BE2C (cell line): ENCODE measurements around the gene KRT76.

Experiments used
- DNase-seq: peaks from one replicate; pipeline ENCODE4 v3.0.0-alpha.2; 2020
- H3K27me3 ChIP-seq: fragments of 250-450 bp; sonication (Bioruptor Pico); 2 replicates; pipeline ENCODE4 v1.5.1; 2020; ENCODE audit warnings: mild to moderate bottlenecking
- H3K36me3 ChIP-seq: fragments of 250-450 bp; sonication (Bioruptor Pico); 2 replicates; pipeline ENCODE4 v1.5.1; 2020; ENCODE audit warnings: mild to moderate bottlenecking
- H3K4me1 ChIP-seq: fragments of 250-450 bp; sonication (Bioruptor Pico); 2 replicates; pipeline ENCODE4 v1.5.1; 2020
- H3K4me3 ChIP-seq: 2 replicates; pipeline ENCODE4 v1.5.1; 2011; ENCODE audit warnings: low read depth, low read length
- H3K9me3 ChIP-seq: fragments of 250-450 bp; sonication (Bioruptor Pico); 2 replicates; pipeline ENCODE4 v1.5.1; 2020
- TF ChIP-seq, protein P1 (sequence below): IDR thresholded peaks from 2 replicates; pipeline ENCODE4 v1.5.1; 2012; ENCODE audit warnings: mild to moderate bottlenecking, low read depth, low read length

KRT76 gene

DNA sequence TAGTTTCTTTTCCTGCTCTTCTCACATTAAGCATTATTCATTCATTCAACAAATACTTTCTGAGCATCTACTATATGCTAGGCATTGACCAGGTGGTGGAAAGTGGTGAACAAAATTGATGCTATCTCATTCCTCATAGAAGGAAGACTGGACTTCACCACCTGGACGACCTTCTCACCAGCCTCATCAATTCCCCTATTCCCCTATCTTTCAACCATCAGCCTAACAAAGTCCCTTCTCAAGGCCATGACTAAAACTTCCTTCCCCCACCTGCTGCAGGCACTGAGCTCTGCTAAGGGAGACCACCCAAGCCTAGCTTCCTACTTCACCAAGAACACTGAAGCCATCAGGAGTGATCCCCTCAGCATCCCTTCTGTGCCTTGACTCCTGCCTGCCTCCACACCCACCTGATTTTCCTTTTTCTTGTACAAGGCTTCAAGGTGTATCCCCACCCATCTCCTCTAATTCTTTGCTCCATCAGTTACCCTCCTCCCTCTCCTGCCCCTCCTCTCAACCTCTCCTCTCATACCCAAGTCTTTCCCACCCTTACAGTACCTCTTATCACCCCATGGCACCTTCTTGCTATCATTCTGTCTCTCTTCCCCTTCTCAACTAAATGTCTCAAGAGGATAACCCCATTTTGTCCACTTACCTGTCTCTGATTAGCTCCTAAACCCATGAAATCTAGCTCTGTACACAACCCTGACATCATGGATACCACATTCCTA lies 19.5 kb downstream of the KRT76 start:
- H3K27me3 ChIP-seq = no peaks in the 10 kb centered on the region; the same call in 1 of the 2 replicates
- DNase-seq = no peak
- H3K4me3 ChIP-seq = no peak overlapping the region
- H3K9me3 ChIP-seq = no peaks in the 10 kb centered on the region
- no peaks in the 10 kb centered on the region for H3K36me3 ChIP-seq
- H3K4me1 ChIP-seq = no peaks in the 10 kb centered on the region
- TF ChIP-seq, protein P1, sequence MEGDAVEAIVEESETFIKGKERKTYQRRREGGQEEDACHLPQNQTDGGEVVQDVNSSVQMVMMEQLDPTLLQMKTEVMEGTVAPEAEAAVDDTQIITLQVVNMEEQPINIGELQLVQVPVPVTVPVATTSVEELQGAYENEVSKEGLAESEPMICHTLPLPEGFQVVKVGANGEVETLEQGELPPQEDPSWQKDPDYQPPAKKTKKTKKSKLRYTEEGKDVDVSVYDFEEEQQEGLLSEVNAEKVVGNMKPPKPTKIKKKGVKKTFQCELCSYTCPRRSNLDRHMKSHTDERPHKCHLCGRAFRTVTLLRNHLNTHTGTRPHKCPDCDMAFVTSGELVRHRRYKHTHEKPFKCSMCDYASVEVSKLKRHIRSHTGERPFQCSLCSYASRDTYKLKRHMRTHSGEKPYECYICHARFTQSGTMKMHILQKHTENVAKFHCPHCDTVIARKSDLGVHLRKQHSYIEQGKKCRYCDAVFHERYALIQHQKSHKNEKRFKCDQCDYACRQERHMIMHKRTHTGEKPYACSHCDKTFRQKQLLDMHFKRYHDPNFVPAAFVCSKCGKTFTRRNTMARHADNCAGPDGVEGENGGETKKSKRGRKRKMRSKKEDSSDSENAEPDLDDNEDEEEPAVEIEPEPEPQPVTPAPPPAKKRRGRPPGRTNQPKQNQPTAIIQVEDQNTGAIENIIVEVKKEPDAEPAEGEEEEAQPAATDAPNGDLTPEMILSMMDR = no peak

DNA sequence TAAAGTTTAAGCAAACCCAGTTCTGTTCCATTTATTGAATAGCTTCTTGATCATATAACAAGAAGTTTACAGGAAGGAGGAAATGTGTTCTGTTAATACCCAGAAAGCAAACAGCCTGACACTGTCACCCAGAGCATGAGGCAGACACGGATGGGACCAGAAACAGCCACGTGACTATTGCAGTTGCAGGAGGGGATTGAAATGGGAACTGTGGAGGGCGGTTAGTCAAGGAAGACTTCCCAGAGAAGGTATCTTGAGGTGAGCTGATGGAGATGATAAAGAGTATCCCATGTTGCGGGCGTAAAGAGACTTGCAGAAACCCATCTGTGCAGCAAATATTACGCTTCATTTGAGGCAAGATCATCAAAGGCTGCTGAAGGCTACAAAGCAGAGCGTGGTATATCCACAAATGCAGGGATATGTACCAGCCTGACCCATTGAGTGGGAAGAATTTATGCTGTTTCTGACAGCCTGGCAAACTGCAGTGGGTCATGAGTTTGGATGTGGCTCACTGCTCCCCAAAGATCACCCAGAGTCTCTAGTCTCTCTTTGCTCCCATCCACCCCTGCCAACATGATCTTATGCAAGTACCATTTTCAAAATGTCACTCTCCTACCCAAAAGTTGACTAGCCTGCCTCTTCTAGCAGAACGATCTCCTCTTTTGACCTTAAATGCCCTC lies 20.7 kb downstream of the KRT76 start:
- H3K9me3 ChIP-seq = no peaks in the 10 kb centered on the region
- TF ChIP-seq, protein P1 = no peak
- H3K4me3 ChIP-seq = no peak overlapping the region
- H3K36me3 ChIP-seq = no peaks in the 10 kb centered on the region
- no peak for DNase-seq
- no peaks in the 10 kb centered on the region for H3K4me1 ChIP-seq
- H3K27me3 ChIP-seq = no peaks in the 10 kb centered on the region; the same call in 1 of the 2 replicates

DNA sequence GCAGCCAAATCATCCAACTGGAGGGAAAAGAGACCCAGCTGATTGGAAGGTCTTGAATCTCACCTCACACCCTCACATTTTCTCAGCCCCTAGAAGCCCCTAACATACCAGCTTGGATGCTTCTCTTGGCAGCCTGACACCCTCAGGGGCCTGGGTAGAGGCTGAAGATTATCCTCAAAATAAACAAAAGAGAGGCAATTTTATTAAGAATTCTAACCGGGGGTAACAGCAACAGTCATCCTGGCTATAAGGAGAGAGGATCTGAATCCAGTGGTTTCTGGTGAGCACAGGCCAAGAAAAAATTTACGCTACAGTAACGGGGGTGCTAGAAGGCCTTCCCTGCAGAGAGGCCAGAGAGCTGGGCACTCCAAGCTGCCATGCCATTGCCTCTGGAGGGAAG lies 21.6 kb downstream of the KRT76 start:
- Histone ChIP-seq H3K4me3 (no peak overlapping the region), H3K9me3 (no peaks in the 10 kb centered on the region), H3K27me3 (no peaks in the 10 kb centered on the region; the same call in 1 of the 2 replicates), H3K36me3 (no peaks in the 10 kb centered on the region), H3K4me1 (no peaks in the 10 kb centered on the region)
- no peak for DNase-seq
- TF ChIP-seq, protein P1 = no peak

DNA sequence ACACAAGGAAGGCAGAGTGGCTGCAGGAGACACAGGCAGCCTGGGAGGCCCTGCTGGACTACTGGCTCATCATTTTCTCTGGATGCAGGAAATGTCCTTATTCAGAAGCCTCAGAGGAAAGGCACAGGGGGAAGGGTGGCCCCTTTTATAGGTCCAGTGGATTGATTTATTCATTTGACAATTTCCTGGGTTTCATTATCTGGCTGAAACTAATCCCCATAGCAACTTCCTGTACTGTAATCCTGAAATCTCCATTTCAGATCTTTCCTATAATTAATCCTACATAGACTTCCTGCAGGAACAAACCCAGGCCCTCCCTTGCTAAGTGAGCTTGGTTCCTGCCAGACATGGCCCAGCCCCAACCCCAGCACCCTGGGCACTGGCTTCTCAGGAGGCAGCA lies 23.0 kb downstream of the KRT76 start:
- no peaks in the 10 kb centered on the region for H3K36me3 ChIP-seq
- H3K4me1 ChIP-seq = no peaks in the 10 kb centered on the region
- H3K4me3 ChIP-seq = no peak overlapping the region
- no peak for DNase-seq
- TF ChIP-seq, protein P1 = no peak
- H3K9me3 ChIP-seq = no peaks in the 10 kb centered on the region
- H3K27me3 ChIP-seq = peaks cover 5% of the 10 kb centered on the region

DNA sequence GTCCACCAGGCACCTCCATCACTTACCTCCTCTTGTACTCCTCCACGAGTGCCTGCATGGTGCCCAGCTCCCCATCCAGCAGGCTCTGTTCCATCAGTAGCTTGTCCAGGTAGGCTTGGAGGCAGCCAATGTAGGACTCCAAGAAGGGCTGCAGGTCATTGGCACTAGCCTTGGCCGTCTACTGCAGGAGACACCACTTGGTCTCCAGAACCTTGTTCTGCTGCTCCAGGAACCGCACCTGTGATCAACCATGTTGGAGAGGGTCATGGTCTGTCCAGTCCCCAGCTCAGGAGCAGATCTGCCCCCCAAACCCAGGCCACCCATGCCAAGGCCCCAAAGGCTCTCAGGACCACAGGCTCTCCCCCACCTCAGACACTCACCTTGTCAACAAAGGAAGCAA lies 23.9 kb downstream of the KRT76 start:
- no peaks in the 10 kb centered on the region for H3K4me1 ChIP-seq
- no peaks in the 10 kb centered on the region for H3K9me3 ChIP-seq
- peaks cover 11% of the 10 kb centered on the region for H3K27me3 ChIP-seq
- H3K36me3 ChIP-seq = no peaks in the 10 kb centered on the region
- H3K4me3 ChIP-seq = no peak overlapping the region
- TF ChIP-seq, protein P1 = no peak
- DNase-seq = no peak

DNA sequence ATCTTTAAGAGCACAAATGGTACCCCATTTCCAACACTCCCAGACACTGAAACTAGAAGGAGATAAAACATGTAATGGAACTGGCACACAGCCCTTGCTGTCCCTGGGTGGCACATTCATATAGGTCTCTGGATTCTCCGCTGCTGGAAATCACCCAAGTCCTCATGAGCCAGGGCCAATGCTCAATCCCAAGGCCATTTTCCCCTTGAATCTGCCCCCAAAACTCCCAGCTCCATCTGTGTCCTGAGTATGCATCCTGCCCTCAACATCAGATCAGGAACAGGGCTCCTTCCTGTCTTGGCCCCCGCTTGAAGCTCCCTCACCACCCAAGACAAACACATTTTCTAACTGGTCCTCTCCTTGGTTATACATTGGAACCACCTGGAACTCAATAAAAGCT lies 24.6 kb downstream of the KRT76 start:
- no peaks in the 10 kb centered on the region for H3K36me3 ChIP-seq
- no peak overlapping the region for H3K4me3 ChIP-seq
- DNase-seq = no peak
- H3K27me3 ChIP-seq = peaks cover 11% of the 10 kb centered on the region; the same call in 1 of the 2 replicates
- TF ChIP-seq, protein P1 = no peak
- no peaks in the 10 kb centered on the region for H3K9me3 ChIP-seq
- no peaks in the 10 kb centered on the region for H3K4me1 ChIP-seq
